Ascending aorta (tissue), 2 donors: ENCODE measurements around the gene TMEM63C. TPM values are rescaled to one million over a fixed set of nuclear protein-coding genes. Genes with fewer than 3 reads are reported as not detected.

Experiments used
- DNase-seq, 2 donors: peaks; one replicate each; pipeline ENCODE4 v3.0.0-alpha.2; 2019; ENCODE audit warnings: low spot score in 2 of 2
- H3K27ac ChIP-seq, 2 donors: fragments of 200-600 bp; sonication (generic); one replicate each; pipeline ENCODE4 v1.5.1; 2016 to 2017; ENCODE audit warnings: mild to moderate bottlenecking in 1 of 2
- H3K27me3 ChIP-seq: fragments of 200-600 bp; sonication (generic); one replicate; pipeline ENCODE4 v1.5.1; 2017
- H3K36me3 ChIP-seq, 2 donors: fragments of 200-600 bp; sonication (generic); one replicate each; pipeline ENCODE4 v1.5.1; 2016
- H3K4me1 ChIP-seq, 2 donors: fragments of 200-600 bp; sonication (generic); one replicate each; pipeline ENCODE4 v1.5.1; 2016 to 2017; ENCODE audit warnings: mild to moderate bottlenecking in 1 of 2
- H3K4me3 ChIP-seq, 2 donors: fragments of 200-600 bp; sonication (generic); one replicate each; pipeline ENCODE4 v1.5.1; 2016 to 2017; ENCODE audit warnings: mild to moderate bottlenecking in 1 of 2
- H3K9me3 ChIP-seq, 2 donors: fragments of 200-600 bp; sonication (generic); one replicate each; pipeline ENCODE4 v1.5.1; 2016
- intact Hi-C: fragments of 100-400 bp; cut with DNase I; formaldehyde crosslinking; loops from one replicate; pipeline ENCODE4 v1.15.1; 2023
- total RNA-seq: library from RNA; depleted of rRNA; stranded (reverse); fragments of >200 nt; gene quantifications from one replicate; pipeline ENCODE4 v1.1.0, GENCODE V29; 2016
- TF ChIP-seq, protein P1 (sequence below), 3 experiments: fragments of 200-600 bp in 2 of 3; fragments of 450-650 bp in 1 of 3; sonication (generic) in 2 of 3; IDR thresholded peaks; one replicate each; pipeline ENCODE4 v1.5.1; 2016 to 2019; ENCODE audit warnings: antibody characterized with exemption in 3 of 3, mild to moderate bottlenecking in 1 of 3, moderate library complexity in 1 of 3

The TMEM63C gene
- total RNA-seq, 1 donor from 2014 or later, result 0.11 TPM

DNA sequence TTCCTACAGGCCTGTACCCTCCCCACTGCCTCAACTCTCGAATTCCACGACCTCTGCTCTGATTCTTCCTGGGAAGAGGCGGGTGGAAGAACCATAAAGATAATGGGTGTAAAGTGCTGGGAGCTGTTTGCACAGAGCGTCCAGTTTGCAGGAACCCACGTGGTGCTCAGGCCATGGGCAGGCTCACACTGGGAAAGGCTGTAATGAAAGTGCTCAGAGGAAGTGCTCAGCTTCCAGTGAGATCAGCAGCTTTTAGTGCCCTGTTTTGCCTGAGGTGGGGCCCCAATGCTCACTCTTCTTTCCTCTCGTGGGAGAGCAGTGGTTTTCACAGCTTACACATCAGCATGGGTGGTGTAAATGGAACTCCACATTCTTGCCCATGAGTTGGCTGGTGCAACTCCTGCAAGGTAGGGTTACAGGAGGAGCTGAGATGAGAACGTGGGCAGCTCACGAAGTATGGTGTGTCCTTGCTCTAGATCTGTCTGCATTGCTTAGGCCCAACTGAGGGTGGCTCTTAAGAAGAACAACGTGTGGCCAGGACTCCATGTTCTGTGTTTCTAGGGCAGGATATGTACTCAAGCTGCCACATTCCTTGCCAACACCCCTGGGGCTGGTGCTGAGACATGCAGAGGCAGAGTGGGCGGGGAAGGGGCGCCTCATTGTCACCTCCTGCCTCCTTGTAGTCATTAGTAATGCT lies 2.9 kb downstream of the TMEM63C start:
- TF ChIP-seq, protein P1, sequence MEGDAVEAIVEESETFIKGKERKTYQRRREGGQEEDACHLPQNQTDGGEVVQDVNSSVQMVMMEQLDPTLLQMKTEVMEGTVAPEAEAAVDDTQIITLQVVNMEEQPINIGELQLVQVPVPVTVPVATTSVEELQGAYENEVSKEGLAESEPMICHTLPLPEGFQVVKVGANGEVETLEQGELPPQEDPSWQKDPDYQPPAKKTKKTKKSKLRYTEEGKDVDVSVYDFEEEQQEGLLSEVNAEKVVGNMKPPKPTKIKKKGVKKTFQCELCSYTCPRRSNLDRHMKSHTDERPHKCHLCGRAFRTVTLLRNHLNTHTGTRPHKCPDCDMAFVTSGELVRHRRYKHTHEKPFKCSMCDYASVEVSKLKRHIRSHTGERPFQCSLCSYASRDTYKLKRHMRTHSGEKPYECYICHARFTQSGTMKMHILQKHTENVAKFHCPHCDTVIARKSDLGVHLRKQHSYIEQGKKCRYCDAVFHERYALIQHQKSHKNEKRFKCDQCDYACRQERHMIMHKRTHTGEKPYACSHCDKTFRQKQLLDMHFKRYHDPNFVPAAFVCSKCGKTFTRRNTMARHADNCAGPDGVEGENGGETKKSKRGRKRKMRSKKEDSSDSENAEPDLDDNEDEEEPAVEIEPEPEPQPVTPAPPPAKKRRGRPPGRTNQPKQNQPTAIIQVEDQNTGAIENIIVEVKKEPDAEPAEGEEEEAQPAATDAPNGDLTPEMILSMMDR (IDR thresholded peaks at IDR 0.05), result no peak
- H3K27ac ChIP-seq, result no peak overlapping the region
- peaks cover 0 to 8% of the 10 kb centered on the region in 2 donors for H3K4me1 ChIP-seq
- intact Hi-C loops, result no loop called here
- H3K9me3 ChIP-seq, result no peaks in the 10 kb centered on the region
- H3K36me3 ChIP-seq, result no peaks in the 10 kb centered on the region
- H3K4me3 ChIP-seq, result no peak overlapping the region
- no peaks in the 10 kb centered on the region for H3K27me3 ChIP-seq
- no peak for DNase-seq

DNA sequence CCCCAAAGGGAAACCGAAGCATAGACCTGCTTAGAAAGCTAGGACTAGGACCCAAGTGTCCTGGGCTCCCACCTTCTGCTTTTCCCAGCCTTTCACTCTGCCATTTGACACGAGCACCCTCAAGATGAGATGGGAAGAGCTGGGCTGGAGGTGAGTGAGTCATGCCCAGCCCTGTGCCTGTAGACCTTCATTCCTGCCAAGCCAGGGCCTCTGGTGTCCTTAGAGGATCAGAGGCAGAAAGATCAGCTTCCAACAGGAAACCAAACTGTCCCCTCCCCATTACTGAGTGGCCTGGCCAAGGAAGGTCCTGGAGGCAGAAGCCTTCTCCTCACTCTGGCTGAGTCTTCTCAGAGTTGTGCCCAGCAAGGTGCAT lies 3.5 kb downstream of the TMEM63C start:
- intact Hi-C loops, result no loop called here
- Histone ChIP-seq H3K9me3 (no peaks in the 10 kb centered on the region), H3K36me3 (no peaks in the 10 kb centered on the region), H3K4me3 (no peak overlapping the region), H3K4me1 (peaks cover 0 to 8% of the 10 kb centered on the region in 2 donors), H3K27me3 (no peaks in the 10 kb centered on the region), H3K27ac (no peak overlapping the region)
- TF ChIP-seq, protein P1 (IDR thresholded peaks at IDR 0.05), result no peak
- no peak for DNase-seq

DNA sequence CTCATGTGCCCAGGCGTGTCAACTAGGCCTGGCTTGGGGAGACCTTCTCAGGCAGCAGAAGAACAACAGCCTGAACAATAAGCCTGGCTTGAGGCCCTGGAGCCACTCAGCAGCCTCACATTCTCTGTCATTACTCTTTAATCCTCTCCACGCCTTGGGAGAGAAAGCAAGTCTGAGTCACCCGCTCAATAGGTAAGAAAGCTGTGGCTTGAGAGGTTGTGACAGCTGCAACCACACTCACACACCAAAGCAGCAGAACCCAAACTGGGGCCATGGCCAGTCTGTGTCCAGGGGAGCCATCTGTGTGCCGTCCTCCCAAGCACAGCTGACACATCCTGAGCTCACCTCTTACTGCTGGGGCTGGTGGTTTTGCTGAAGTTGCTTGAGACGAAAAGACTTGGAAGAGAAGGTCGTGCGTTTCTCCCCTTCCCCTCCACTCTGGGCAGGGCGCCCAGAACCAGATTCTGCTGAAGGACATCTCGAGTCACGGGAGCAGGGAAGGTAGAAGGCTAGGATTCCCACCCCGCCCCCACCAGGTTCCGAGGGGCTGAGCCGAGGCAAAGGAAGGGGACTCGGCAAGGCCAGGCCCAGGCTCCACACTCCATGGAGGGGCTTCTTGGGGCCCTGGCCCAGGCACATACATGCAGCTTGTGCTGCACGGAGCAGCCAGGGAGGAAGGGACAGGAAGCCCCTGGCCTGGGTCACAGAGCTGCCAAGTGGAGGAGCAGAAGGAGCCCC lies 5.5 kb downstream of the TMEM63C start:
- Histone ChIP-seq H3K27ac (no peak overlapping the region), H3K4me1 (peaks cover 0 to 4% of the 10 kb centered on the region in 2 donors), H3K27me3 (no peaks in the 10 kb centered on the region), H3K9me3 (no peaks in the 10 kb centered on the region), H3K4me3 (no peak overlapping the region), H3K36me3 (no peaks in the 10 kb centered on the region)
- DNase-seq, result no peak
- intact Hi-C loops, result no loop called here
- TF ChIP-seq, protein P1 (IDR thresholded peaks at IDR 0.05), result no peak

DNA sequence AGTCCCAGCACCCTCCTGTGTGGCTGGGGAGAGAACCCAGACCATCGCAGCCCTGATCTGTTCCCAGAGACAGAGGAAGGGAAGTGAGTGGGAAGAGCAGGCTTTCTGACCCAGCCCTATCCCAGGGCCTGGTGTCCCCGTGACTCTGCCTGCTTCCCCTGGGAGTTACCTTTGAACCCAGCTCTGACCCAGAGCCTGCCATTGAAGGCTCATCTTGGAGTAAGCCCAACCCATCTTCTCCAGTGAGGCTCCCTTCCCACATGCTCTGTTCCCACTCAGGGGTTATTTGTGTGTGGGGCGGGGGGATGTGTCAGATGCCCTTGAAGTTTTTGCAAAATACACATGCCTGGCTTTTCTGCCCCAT lies 6.0 kb downstream of the TMEM63C start:
- no peaks in the 10 kb centered on the region for H3K27me3 ChIP-seq
- TF ChIP-seq, protein P1 (IDR thresholded peaks at IDR 0.05), result no peak
- intact Hi-C loops, result no loop called here
- H3K9me3 ChIP-seq, result no peaks in the 10 kb centered on the region
- H3K27ac ChIP-seq, result no peak overlapping the region
- H3K4me1 ChIP-seq, result no peaks in the 10 kb centered on the region
- no peak overlapping the region for H3K4me3 ChIP-seq
- no peaks in the 10 kb centered on the region for H3K36me3 ChIP-seq
- no peak for DNase-seq

DNA sequence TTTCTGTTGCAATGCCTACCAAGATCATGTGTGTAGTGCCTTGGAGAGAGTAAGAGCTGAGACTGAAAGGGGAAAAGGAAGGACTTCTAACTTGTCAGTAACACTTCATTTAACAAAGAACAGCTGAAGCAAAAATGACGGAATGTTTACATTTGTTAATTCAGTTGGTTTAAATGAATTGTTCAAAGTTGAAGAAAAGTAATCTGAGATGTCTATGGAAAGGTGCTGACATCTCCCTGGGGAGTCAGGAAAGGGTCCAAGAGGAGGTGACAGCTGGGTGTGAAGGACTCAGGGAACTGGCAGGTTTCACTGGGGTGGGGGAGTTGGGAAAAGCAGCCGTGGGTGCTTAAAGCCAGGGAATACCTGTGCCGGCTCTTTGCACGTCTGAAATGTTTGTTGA lies 7.9 kb downstream of the TMEM63C start:
- intact Hi-C loops, result no loop called here
- H3K9me3 ChIP-seq, result no peaks in the 10 kb centered on the region
- no peaks in the 10 kb centered on the region for H3K4me1 ChIP-seq
- no peaks in the 10 kb centered on the region for H3K27me3 ChIP-seq
- DNase-seq, result no peak
- H3K4me3 ChIP-seq, result no peak overlapping the region
- no peak overlapping the region for H3K27ac ChIP-seq
- no peaks in the 10 kb centered on the region for H3K36me3 ChIP-seq
- TF ChIP-seq, protein P1 (IDR thresholded peaks at IDR 0.05), result no peak
